GM18517 (cell line): Measurements from ENCODE around the gene HERPUD2.
"Not testable (repeated sequence)": the region's sequence is repeated elsewhere in the genome, so short reads cannot be mapped to it uniquely, and the experiment has no call there.

ENCODE experiments used
- ATAC-seq: cut with Tn5 transposase; IDR thresholded peaks from one replicate; pipeline ENCODE4 v1.9.1; 2021; ENCODE audit warnings: mild to moderate bottlenecking, moderate library complexity; ENCODE audit not compliant: unreplicated experiment

HERPUD2 gene

DNA sequence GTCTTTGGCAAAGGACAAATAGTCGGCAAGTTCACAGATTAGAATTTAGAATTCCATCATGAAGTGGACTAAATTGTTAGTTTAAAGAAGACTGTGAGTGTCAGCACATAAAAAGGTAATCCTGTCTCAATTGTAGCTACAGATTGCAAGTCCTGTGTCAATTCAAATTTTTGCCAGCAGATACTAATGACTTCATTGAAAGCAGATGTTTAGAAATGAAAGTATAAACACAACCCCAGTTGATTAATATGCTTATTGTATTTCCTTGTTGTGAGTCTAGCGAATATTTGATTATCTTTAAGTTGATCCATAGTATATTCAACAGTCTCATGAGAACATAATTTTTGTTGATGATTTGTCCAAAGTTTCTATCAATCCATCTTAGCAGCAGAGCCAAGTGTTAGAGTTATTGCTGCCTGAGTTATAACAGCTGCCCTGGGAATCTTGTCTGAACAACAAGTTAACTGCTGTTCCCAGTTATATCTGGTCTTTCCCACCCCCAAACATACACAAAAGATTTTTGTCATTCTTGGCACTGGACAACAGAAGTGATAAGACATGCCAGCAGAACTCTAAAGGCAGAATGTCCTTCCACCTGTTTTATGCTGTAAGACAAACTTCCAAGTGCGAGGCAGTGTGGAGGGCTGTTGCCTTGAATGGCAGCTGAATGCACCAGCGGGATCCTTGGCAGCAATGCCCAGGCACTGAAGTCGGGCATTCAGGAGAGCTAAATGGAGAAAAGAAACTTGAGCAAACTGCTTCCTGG, 21.3 kb upstream of the HERPUD2 start:
- ATAC-seq = no peak

DNA sequence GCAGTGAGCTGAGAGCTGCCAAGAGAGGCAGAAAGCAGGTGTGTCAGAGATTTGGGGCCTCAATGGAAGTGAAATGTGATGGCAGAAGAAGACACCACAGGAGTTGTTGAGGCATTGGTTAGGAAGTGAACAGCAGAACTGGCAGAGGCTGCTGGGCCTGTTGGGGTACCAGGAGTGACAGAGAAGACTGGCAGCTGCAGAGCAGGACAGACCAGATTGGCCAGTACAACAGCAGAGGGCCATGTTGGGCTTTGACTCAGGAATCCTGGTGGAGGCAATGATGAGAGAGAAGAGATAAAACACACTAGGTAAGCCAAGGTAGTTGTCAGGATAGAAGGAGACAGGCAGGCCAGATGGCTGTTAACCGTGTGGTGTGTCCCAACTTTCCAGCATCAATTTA, 19.9 kb upstream of the HERPUD2 start:
- no peak for ATAC-seq

DNA sequence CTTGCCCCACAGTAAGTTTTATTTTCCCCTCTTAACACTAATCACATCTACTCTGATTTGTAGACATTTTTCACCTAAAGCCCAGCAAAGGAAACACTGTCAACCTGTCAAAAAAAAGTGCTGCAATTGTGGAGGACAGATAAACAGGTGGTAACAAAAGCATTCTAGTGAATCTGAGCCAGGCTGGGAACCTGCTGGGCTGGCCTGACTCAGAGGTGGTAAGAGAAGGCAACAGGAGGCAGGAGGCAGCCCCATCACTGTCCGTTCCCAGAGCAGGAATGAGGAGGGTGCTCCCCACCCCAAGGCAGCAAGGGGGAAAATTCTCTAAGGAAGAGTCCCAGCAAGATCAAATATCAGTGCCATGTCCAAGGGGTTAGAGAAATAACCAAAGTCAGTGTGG, 19.5 kb upstream of the HERPUD2 start:
- ATAC-seq = no peak

DNA sequence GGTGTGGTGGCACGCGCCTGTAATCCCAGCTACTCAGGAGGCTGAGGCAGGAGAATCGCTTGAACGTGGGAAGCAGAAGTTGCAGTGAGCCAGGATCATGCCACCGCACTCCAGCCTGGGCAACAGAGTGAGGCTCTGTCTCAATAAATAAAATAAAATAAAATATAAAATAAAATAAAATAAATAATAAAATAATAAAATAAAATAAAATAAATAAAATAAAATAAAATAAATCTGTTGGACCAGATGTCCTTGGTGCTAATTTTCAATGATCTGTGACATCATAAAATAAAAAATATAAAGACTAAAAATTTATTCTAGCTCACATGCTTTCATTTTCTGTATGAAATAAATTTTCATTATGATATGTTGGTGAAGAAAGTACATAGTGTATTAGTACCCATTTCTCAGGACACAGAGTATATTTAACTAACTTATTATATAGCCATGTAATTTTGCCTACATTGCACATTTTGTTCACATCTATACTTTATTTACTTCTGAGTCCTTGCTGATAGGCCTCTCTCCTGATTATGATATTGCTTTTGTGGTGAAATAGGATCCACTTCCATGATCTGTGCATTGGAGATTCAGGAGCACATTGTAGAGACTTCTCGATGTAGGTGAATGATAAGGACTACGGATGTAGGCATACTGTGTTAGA, 17.8 kb upstream of the HERPUD2 start:
- no peak for ATAC-seq

DNA sequence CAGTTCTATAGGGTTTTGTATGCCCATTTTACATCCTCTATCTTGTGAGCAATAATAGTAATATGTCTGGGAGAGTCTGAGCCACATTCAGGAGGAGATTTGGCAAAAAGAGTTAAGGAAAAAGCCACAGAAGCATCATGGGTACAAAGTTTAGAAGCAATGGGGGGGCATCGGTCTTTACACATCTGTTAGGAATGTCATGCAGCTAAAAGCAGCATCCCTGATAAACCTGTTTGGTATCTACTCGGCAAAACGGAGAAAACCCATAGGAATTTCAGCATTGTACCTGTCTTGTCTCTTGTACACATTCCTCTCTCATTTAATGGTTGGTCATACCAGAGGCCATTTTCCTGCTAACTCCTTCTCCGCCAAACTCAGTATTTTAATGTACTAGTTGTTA, 12.5 kb upstream of the HERPUD2 start:
- no peak for ATAC-seq

DNA sequence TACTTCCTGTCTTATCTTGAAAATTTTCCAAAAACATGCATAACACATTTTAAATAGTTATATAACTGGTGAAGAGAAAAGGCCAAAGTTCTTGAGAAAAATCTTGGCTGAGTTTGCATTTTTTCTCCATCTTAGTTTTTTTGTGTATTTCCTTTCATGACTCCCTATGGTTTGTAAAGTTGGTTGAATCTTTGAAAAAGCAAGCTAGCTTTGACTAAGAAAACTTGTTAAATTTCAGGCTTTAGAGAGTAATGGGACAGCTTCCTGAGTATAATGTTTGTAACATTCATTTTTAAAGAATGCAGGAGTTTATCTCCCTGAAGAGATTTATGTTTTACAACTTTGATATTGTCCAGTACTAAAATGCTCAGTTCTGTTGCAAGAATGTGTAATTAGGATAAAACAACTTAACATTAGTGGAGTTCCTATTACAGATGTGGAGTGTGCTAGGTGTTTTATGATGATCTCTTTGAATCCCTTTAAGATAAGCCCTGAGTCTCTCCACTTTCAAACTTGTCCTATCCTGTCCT, 11.1 kb upstream of the HERPUD2 start:
- no peak for ATAC-seq

DNA sequence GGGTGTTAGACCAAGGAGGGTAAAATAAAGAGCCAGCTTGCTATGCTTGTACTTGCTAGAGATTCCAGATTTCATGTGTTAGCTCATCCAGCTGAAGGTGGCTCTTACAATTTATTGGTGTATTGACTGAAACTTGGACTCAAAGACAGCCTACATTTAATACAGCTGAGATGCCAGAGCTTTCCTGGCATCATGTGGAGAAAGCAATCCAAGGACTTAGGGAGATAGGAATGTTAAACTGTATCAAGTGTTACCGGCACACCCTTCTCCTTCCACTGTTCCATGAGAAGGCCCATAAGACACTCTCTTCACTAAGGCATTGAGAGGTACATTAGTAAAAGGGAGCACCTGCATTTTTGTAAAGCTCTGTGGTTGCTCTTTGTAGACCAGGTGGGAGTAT, 9.3 kb upstream of the HERPUD2 start:
- ATAC-seq = no peak

DNA sequence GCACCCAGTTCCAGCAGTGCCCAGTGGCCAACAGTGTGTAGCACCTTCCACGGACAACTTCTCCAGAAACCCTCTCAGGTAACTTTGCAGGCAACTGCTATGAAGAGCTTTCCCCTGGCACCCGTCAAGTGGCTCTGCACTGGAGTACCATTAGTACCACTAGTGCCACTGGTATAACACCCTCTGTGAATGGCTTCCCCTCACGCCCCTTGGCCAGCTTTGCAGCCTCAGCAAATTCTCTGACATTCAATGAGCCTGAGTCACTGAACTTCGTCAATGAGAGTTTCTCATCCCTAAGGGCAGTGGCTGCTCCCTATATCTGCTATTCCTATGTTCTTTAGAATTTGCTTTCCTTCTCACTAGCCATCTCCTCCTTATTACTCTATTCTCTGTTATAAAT, 7.6 kb upstream of the HERPUD2 start:
- ATAC-seq = no peak

DNA sequence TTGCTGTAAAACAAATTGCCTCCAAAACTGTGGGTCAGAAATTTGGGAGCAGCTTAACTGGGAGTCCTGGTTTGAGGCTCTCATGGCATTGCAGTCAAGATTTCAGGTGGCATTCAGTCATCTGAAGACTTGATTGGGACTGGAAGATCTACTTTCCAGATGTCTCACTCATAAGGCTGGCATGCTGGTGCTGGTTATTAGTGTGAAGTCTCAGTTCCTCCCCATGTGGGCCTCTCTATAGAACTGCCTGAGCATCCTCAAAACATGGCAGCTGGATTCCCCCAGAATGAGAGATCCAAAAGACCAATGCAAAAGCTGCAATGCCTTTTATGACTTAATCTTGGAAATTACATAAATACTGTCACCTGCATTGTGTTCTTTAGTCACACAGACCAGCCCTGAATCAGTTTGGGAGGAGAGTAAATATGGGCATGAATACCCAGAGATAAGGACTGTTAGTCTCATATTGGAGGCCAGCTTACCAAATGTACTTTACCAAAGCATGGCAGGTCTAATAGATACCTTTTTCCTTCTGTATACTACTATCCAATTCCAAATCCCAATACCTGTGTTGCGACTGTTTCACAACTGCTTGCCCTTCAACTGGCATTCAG, 6.5 kb upstream of the HERPUD2 start:
- peak; percentile 70 for ATAC-seq

DNA sequence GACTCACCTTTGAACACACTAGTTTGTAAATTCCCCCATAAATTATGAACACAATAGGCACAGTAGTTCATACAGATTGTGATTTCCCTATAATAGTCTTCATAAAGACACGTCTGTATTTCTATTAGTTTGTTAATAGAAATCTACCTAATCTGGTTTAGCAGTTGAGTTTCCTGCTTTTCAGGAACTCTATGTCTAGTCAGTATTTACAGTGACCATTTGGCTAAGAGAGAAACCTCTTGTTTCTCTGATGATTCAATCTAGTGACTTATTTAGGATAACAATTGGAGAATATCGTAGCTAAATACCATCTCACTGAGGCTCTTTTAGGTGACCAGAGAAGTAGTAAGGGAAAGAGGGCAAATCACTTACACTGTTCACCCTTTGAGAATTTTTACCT, 5.9 kb upstream of the HERPUD2 start:
- no peak for ATAC-seq

DNA sequence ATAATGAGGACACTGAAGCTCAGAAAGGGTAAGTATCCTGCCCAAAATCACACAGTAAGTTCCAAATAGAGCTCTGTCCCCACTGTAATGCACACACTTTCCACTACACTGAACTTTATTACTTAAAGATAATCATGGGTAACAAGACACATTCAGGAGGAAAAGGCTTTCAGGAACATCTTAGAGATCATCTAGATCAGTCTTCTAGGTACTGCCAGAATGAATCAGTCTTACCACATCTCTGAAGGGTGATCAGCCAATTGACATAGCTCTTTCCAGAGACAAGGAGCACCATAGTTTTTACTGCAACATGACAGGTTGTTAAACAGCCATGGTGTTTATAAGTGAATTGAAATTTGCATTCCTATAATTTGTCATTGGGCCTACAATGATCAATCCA, 5.4 kb upstream of the HERPUD2 start:
- no peak for ATAC-seq

DNA sequence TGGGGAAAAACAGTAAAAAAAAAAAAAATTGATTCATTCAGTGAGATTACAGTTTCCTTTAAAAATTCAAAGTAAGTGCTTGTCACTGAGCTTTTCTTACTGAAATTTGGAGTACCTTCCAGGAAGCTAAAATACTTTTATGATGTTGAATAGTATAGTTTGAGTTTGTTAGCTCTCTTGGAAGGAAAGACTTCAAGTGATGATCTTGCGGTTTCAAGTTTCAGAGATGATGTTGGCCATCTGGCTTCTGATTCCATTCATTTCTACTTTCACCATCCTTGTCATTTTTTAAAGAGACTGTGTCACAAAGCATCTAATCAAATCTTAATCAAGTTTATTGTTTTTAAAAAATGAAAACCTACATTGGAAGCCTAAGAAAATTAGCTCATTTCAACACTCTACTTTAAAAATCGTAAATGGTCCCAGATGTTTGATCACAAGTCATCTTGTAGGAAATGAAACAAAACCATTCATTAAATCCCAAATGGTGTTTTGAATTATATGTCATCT, 4.9 kb upstream of the HERPUD2 start:
- no peak for ATAC-seq

DNA sequence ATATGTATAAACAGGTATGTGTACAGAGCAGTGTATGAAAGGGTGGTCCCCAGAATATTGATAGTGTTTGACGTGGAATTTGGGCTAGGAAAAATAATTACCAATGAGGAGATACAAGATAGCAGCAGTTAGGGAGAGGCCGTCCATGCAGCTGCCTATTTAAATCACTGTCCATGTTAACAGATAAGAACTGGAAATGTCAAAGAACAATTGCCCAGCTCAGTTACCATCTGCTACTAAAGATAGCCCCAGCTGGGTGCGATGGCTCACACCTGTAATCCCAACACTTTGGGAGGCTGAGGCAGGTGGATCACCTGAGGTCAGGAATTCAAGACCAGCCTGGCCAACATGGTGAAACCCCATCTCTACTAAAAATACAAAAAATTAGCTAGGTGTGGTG, 3.4 kb upstream of the HERPUD2 start:
- not testable (repeated sequence) for ATAC-seq

DNA sequence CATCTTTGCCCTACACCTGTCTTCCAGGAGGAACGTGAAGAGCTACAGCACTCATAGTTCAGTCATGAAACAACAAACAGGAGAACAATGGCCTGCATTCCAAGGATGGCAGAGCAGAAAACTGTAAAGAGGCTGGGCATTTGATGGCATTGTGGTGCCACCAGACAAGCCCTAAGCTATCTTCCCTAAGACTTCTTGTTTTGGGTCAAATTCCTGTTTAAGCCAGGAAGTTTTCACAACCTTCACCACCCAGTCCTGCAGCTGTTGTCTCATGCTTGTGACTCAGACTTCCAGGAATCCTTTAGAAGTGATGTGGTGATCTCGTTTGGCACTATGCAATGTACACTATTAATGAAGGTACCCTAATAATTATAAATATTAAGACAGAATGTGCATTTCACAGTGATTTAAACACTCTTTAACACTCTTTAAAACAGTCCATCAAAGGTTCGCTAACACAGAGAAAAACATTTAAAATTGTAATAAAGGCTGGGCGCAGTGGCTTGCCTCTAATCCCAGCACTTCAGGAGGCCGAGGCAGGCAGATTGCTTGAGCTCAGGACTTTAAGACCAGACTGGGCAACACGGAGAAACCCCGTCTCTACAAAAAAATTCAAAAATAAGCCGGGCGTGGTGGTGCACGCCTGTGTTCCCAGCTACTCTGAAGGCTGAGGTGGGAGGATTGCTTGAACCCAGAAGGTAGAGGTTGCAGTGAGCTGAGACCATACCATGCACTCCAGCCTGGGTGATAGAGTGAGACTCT, 2.7 kb upstream of the HERPUD2 start:
- ATAC-seq = no peak

DNA sequence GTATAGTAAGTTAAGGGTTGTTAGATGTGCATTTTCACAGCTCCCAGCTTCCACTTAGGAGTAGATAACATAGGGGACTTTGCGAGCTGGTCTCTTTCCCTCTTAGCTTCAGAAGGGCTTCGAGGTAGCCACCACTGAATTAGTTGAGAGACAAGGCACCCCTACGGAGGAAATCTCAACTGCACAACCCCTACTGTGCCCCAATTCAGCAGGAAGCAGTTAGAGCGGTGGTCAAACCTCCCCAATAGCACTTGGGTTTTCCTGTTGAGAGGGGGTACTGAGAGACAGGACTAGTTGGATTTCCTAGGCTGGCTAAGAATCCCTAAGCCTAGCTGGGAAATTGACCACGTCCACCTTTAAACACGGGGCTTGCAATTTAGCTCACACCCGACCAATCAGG, 1.1 kb upstream of the HERPUD2 start:
- ATAC-seq = no peak

DNA sequence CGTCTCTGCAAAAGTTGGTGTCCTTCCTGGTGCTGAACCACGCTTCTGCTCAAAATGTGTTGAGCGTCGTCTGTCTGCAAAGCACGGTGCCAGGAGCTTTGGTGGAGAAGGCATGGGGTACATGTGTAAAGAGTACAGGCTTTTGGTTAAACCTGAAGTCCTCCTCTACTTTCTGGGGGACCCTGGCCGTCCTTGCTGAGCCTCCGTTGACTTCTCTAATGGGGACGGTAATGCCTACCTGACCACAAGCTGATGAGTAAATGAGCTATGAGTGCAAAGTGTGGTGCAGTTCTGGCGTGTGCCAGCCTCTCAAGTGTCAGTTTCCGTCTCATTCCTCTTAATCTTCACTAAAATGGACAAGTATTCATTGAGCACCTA, 527 bp upstream of the HERPUD2 start:
- ATAC-seq = no peak

DNA sequence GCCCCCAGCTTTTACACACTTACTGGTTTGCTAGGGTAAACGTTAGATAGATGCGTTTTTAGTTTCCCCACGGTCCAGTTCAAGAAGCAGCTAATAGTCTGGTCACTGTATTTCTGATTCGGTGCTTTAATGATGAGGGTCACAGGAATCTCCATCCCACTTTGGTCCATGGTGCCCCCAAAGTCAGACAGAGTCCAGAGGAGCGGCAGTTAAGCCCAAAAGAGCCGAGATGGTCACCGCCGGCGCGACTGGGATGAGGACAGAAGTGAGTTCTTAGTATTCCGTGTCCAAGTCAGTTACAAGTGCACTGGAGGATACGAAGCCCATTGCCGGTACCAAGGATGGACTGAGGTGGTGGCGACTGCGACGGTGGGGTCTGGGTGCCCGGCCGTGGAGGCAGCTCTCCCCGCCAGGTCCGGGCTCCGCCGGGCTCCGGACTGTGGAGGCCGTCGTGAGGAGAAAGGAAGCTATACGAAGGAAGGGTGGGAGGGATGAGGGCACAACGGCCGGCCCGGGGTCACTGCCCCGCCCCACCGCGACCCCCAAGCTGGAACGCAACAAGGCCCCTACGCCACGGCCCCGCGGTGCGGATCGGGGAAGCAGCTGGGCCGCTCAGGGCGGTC, 663 bp downstream of the HERPUD2 start:
- peak; percentile 20 for ATAC-seq

DNA sequence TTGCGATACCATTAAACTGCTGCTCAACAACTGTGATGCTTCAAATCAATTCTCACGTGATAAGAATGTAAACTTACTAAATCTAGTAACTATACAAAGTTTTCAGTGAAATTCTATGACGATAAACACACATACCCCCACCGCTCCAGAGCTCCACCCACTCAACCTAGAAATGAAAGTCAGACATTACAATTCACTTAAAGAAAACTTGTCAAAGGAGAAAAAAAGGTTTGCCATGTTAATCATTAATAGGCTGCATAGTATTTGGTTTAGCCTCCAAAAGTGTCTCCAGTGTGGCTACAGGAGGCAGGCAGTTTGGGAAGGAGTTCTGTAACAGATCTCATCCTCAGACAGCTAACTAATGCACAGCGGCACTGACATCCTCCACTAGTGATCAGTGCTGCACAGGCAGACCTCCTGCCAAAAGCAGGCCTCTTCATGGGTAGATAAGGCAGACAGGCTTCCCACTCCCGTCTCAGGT, 3.1 kb downstream of the HERPUD2 start:
- ATAC-seq = no peak

DNA sequence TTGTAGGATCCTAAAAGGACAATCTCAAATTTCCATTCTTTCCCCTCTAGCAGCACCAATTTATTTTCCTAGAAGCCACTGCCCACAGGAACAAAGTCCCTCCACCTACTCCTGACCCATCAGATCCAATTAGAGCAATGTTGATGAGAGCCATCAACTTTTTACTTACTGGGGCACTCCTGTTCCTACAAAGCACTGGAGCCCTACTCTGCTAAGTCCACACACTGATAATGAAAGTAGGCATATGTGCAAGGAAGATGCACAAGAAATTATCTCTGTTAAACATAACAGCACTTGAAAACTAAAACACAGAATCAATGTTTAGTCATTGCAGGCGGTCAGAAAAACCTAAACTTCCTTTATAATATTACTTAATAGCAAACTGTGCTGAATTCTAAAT, 3.6 kb downstream of the HERPUD2 start:
- ATAC-seq = no peak

DNA sequence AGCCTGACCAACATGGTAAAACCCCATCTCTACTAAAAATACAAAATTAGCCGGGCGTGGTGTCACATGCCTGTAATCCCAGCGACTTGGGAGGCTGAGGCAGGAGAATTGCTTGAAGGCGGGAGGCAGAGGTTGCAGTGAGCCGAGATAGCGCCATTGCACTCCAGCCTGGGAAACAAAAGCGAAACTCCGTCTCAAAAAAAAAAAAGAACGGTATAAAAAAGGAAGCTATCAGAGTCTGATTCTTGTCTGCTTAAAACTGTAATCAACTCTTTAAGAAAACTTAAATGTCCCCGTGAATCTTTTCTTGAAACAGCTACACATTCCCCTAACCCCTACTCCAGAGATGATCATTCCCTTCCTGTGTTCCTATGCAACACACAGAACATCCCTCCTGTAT, 4.3 kb downstream of the HERPUD2 start:
- ATAC-seq = not testable (repeated sequence)

DNA sequence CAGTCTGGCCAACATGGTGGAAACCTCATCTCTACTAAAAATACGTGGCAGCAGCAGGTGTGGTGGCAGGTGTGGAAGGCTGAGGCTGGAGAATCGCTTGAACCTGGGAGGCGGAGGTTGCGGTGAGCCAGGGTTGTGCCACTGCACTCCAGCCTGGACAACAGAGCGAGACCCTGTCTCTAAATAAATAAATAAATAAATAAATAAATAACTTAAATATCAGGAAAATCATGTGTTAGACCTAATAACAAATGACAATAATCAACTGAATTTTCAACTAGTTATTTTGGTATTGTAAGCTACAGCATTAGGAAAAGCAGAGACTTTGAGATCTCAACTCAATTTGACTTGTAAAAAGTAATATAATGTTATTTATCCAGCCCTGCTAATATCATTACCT, 9.2 kb downstream of the HERPUD2 start:
- ATAC-seq = no peak
